GM21576 (cell line): ENCODE measurements around the gene ACOT7.

ENCODE experiments used
- ATAC-seq: cut with Tn5 transposase; IDR thresholded peaks from one replicate; pipeline ENCODE4 v1.9.1; 2021; ENCODE audit warnings: mild to moderate bottlenecking, moderate library complexity; ENCODE audit not compliant: unreplicated experiment

Gene ACOT7

GRCh38 chr1:6424619-6425593 lies 31.3 kb upstream of the ACOT7 start, which contains the start of gene ESPN:
TSS of gene ESPN (plus strand) at chr1:6424776. CDS start at chr1:6424956, 180 bp downstream.
- no peak for ATAC-seq

GRCh38 chr1:6424000-6424565 lies 30.5 kb upstream of the ACOT7 start:
- ATAC-seq, result no peak

- no peak for ATAC-seq
Measured at GRCh38 chr1:6423321-6423999, 29.9 kb upstream of the ACOT7 start.

GRCh38 chr1:6421266-6421665 lies 27.7 kb upstream of the ACOT7 start:
- ATAC-seq, result no peak

GRCh38 chr1:6420454-6421042 lies 27.0 kb upstream of the ACOT7 start:
- no peak for ATAC-seq

GRCh38 chr1:6419804-6420453 lies 26.4 kb upstream of the ACOT7 start, which contains the start of gene HES2:
TSS of gene HES2 (minus strand) at chr1:6419919. CDS start at chr1:6419820, 99 bp downstream.
- no peak for ATAC-seq

GRCh38 chr1:6419397-6419803 lies 25.8 kb upstream of the ACOT7 start:
- no peak for ATAC-seq

- ATAC-seq, result no peak
Measured at GRCh38 chr1:6418668-6419396, 25.3 kb upstream of the ACOT7 start.

- ATAC-seq, result no peak
Measured at GRCh38 chr1:6417961-6418667, 24.5 kb upstream of the ACOT7 start.

GRCh38 chr1:6416906-6417305 lies 23.3 kb upstream of the ACOT7 start:
- ATAC-seq, result no peak

GRCh38 chr1:6416295-6416656 lies 22.7 kb upstream of the ACOT7 start:
- no peak for ATAC-seq

GRCh38 chr1:6414881-6415626 lies 21.5 kb upstream of the ACOT7 start:
- no peak for ATAC-seq

GRCh38 chr1:6414443-6414844 lies 20.9 kb upstream of the ACOT7 start:
- ATAC-seq, result peak; percentile 60

- ATAC-seq, result no peak
Measured at GRCh38 chr1:6412896-6413295, 19.3 kb upstream of the ACOT7 start.

GRCh38 chr1:6410248-6410893 lies 16.8 kb upstream of the ACOT7 start:
- no peak for ATAC-seq

- ATAC-seq, result no peak
Measured at GRCh38 chr1:6409733-6410132, 16.2 kb upstream of the ACOT7 start.

- ATAC-seq, result no peak
Measured at GRCh38 chr1:6409053-6409452, 15.5 kb upstream of the ACOT7 start.

GRCh38 chr1:6408023-6408422 lies 14.5 kb upstream of the ACOT7 start:
- no peak for ATAC-seq
